NT2/D1 (cell line): ENCODE measurements around the gene GLO1.

ENCODE experiments used
- DNase-seq: peaks from one replicate; pipeline ENCODE4 v3.0.0-alpha.2; 2011; ENCODE audit warnings: low read depth, low spot score
- H3K27me3 ChIP-seq: 2 replicates; pipeline ENCODE4 v1.6.0; 2011; ENCODE audit warnings: mild to moderate bottlenecking; ENCODE audit not compliant: insufficient read length, insufficient read depth
- H3K36me3 ChIP-seq: 2 replicates; pipeline ENCODE4 v1.6.1; 2011; ENCODE audit warnings: mild to moderate bottlenecking, low read length, mixed read lengths; ENCODE audit not compliant: insufficient read depth, insufficient read length
- H3K4me1 ChIP-seq: 2 replicates; pipeline ENCODE4 v1.5.1; 2011; ENCODE audit not compliant: insufficient read depth, insufficient read length
- H3K4me3 ChIP-seq: 2 replicates; pipeline ENCODE4 v1.5.1; 2011; ENCODE audit warnings: low read depth; ENCODE audit not compliant: insufficient read length
- H3K9ac ChIP-seq: 2 replicates; pipeline ENCODE4 v1.6.0; 2011; ENCODE audit warnings: low read depth; ENCODE audit not compliant: insufficient read length
- H3K9me3 ChIP-seq: 2 replicates; pipeline ENCODE4 v1.5.1; 2011; ENCODE audit warnings: mild to moderate bottlenecking, low read length; ENCODE audit not compliant: insufficient read depth
- SUZ12 ChIP-seq: IDR thresholded peaks from 2 replicates; pipeline ENCODE4 v1.6.1; 2011; ENCODE audit not compliant: insufficient read length, insufficient read depth; ENCODE audit errors: extremely low read depth
- YY1 ChIP-seq: IDR thresholded peaks from 2 replicates; pipeline ENCODE4 v1.6.1; 2011; ENCODE audit not compliant: insufficient read length, insufficient read depth
- ZNF274 ChIP-seq: IDR thresholded peaks from 2 replicates; pipeline ENCODE4 v1.6.1; 2011; ENCODE audit warnings: mild to moderate bottlenecking, low read depth, low read length

GLO1 gene

GRCh38 chr6:38687549-38687948 is 15.4 kb downstream of the GLO1 start:
- no peak for DNase-seq
- Histone ChIP-seq H3K36me3 (peaks cover 41% of the 10 kb centered on the region), H3K27me3 (no peaks in the 10 kb centered on the region), H3K4me1 (no peaks in the 10 kb centered on the region), H3K9me3 (no peaks in the 10 kb centered on the region), H3K4me3 (no peak overlapping the region), H3K9ac (no peak overlapping the region)
- TF ChIP-seq ZNF274 (no peak), YY1 (no peak), SUZ12 (no peak)

GRCh38 chr6:38687043-38687353 is 15.9 kb downstream of the GLO1 start:
- Histone ChIP-seq H3K4me3 (no peak overlapping the region), H3K9me3 (no peaks in the 10 kb centered on the region), H3K36me3 (peaks cover 46% of the 10 kb centered on the region), H3K9ac (no peak overlapping the region), H3K4me1 (no peaks in the 10 kb centered on the region), H3K27me3 (no peaks in the 10 kb centered on the region)
- TF ChIP-seq SUZ12 (no peak), YY1 (no peak), ZNF274 (no peak)
- DNase-seq = no peak

GRCh38 chr6:38686270-38687042 is 16.5 kb downstream of the GLO1 start:
- Histone ChIP-seq H3K9me3 (no peaks in the 10 kb centered on the region), H3K4me3 (no peak overlapping the region), H3K27me3 (no peaks in the 10 kb centered on the region), H3K4me1 (no peaks in the 10 kb centered on the region), H3K36me3 (peaks cover 52% of the 10 kb centered on the region), H3K9ac (no peak overlapping the region)
- no peak for DNase-seq
- TF ChIP-seq SUZ12 = no peak
- TF ChIP-seq ZNF274 = no peak
- no peak for TF ChIP-seq YY1

- H3K27me3 ChIP-seq = no peaks in the 10 kb centered on the region
- no peaks in the 10 kb centered on the region for H3K4me1 ChIP-seq
- H3K9me3 ChIP-seq = no peaks in the 10 kb centered on the region
- H3K36me3 ChIP-seq = peaks cover 55% of the 10 kb centered on the region
- TF ChIP-seq YY1 = no peak
- TF ChIP-seq SUZ12 = no peak
- H3K9ac ChIP-seq = no peak overlapping the region
- H3K4me3 ChIP-seq = no peak overlapping the region
- DNase-seq = no peak
Measured at GRCh38 chr6:38684904-38685303, 18.0 kb downstream of the GLO1 start.

GRCh38 chr6:38684237-38684636 is 18.7 kb downstream of the GLO1 start:
- no peaks in the 10 kb centered on the region for H3K4me1 ChIP-seq
- no peaks in the 10 kb centered on the region for H3K27me3 ChIP-seq
- peaks cover 56% of the 10 kb centered on the region for H3K36me3 ChIP-seq
- H3K9me3 ChIP-seq = no peaks in the 10 kb centered on the region
- TF ChIP-seq SUZ12 (no peak), YY1 (no peak), ZNF274 (no peak)
- H3K4me3 ChIP-seq = no peak overlapping the region
- no peak overlapping the region for H3K9ac ChIP-seq
- DNase-seq = no peak

DNA sequence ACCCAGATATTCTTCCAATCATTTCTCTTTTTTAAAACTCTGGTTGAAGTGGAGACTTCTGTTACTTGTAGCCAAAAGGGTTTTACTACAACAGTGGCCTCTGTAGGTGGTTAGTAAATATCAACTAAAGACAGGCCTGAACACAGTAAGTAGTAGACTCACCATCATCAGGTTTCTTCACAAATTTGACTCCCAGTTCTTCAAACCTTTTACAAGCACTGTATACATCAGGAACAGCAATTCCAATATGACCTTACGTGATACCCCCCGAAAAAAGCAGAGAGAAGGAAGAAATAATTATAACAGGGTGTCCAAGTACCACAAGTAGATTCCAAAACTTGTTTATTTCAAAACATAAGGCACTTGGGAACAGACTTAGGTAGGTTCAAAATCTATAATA is 21.1 kb downstream of the GLO1 start:
- Histone ChIP-seq H3K9me3 (no peaks in the 10 kb centered on the region), H3K9ac (no peak overlapping the region), H3K4me1 (no peaks in the 10 kb centered on the region), H3K36me3 (peaks cover 68% of the 10 kb centered on the region), H3K27me3 (no peaks in the 10 kb centered on the region), H3K4me3 (no peak overlapping the region)
- TF ChIP-seq YY1 = no peak
- no peak for TF ChIP-seq SUZ12
- no peak for TF ChIP-seq ZNF274
- DNase-seq = no peak

DNA sequence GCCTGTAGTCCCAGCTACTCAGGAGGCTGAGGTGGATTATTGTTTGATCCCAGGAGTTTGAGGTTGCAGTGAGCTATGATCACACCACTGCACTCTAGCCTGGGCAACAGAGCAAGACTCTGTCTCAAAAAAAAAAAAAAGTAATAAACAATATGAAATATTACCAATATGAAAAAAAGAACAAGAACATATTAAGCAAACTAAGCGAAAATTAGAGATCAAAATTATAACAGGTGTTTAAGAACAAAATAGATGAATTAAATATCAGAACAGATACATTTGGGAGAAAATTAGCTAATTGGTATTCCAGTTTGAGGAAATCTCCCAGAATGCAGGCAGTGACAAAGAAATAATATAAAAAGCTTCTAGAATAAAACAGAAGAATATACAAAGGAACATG is 23.3 kb downstream of the GLO1 start:
- Histone ChIP-seq H3K36me3 (peaks cover 66% of the 10 kb centered on the region), H3K27me3 (no peaks in the 10 kb centered on the region), H3K4me1 (no peaks in the 10 kb centered on the region), H3K4me3 (no peak overlapping the region), H3K9ac (no peak overlapping the region), H3K9me3 (no peaks in the 10 kb centered on the region)
- no peak for TF ChIP-seq ZNF274
- TF ChIP-seq YY1 = no peak
- no peak for TF ChIP-seq SUZ12
- no peak for DNase-seq
